Umbilical cord (tissue), 2 donors: Measurements from ENCODE around the gene RELN. TPM values are rescaled to one million over a fixed set of nuclear protein-coding genes. Genes with fewer than 3 reads are reported as not detected.
A peak's percentile ranks its signal among the peaks of the same experiment; 100 is the strongest.
"Not testable (repeated sequence)": the region's sequence is repeated elsewhere in the genome, so short reads cannot be mapped to it uniquely, and the experiment has no call there.

Source experiments
- DNase-seq: peaks from one replicate; pipeline ENCODE4 v3.0.0-alpha.2; 2015; ENCODE audit warnings: low spot score
- total RNA-seq: library from RNA; depleted of rRNA; stranded (reverse); fragments of >200 nt; gene quantifications from one replicate; pipeline ENCODE4 v1.2.3, GENCODE V29; 2014; ENCODE audit warnings: low replicate concordance; ENCODE audit not compliant: insufficient read depth

The RELN gene
- total RNA-seq, 1 donor from 2014 or later = 1.2 TPM

DNA sequence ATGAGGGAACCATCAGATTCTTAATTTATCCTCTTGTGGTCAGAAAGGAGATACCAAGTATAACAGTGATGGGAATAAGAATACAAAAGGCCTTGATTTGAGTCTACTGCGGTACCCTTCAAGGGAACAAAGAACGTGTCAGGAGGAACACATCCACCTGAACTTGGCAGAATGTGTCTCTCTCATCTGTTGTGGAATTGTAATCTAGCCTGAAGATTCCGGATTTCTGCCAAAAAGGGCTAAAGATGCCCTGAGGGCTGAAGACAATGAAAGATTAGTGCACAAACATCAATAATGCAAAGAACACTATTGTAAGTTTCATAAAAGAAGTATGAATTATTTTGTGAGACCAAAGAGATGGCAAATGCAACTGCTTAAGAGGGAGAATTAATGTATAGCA lies 134.8 kb downstream of the RELN start:
- no peak for DNase-seq

DNA sequence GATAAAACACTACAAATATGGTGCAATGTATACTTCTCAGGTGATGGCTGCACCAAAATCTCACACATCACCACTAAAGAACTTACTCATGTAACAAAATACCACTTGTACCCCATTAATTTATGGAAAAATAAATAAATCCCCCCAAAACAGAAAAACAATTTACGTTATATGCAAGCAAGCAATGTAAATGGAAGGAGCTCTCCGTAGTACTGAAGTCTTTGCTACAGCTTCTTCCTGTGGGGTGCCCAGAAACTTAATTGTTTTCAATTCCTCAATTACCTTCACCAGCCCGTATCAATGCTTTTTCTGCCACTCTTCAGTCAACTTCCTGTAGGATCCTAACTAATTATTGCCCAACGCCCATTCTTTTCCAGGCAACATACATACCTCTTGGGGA lies 138.1 kb downstream of the RELN start:
- DNase-seq = peak; percentile 5

DNA sequence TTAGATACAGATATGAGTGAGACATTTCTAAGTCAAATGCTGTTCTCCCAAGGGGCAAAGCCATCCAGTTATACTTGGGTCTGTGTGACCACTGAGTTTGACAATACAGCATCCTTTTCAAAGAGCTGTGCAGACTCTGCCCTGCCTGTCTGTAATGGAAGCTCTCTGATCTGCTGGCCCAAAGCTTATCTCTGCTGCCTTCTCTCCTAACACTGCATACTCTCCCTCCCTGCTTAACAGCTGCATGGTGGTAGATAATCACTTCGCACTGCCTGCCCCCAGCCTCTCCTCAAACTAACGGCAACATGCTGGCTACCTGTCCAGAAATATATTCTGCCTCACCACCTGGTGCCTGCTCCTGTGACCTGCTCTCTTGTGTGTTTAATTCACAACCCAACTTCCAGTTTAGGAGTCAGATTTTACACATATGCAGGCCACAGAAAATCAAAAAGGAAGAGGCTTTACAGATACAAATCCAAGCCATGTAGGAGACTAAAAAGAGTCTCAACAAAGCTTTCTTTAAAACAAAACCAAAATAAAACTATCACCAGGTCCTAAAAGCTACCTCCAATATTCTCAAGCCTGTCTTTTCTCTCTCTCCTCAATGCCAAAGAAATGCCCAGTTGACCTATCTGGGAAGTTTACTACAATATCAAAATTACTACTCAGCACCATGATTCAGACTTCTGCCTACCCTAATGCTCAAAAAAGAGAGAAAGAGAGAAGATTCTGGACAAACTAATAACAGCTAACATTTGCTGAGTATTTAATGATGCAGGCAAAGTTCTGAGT lies 145.6 kb downstream of the RELN start:
- DNase-seq = no peak

DNA sequence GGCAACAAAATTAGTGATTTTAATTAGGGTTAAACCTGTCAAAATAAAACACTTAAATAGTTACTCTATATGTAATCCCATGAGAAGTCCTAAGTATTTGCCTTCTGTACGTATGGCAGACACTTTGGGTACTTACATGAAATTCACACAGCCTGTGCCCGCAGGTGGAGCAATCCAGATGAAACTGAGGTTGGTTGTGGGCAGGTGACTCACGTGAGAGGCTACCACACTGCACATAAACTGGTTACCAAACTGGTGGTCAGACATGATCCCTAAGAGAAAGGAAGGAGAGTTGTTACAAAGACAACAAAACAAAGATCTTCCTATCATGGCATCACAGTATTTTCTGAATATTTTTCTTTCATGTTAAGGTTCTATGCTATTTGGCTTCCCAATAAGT lies 156.1 kb downstream of the RELN start:
- no peak for DNase-seq

DNA sequence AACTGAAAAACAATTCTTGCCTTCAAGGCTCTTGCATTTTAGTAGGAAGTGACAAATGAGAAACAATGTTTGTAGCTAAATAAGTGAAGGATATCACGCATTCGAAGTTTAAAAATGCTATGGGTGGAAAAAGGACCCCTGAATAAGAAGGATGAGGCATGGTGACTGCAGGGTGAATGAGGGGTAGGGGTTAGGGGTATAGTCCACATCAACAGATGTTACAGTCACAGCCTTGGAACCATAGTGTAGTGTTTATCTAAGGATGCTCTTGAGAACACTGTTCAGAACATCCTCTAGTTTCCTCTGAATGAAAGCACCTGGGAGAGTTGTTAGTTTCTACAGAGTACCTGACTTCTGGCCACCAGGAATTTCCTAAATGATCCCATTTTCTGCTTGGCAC lies 157.0 kb downstream of the RELN start:
- no peak for DNase-seq

DNA sequence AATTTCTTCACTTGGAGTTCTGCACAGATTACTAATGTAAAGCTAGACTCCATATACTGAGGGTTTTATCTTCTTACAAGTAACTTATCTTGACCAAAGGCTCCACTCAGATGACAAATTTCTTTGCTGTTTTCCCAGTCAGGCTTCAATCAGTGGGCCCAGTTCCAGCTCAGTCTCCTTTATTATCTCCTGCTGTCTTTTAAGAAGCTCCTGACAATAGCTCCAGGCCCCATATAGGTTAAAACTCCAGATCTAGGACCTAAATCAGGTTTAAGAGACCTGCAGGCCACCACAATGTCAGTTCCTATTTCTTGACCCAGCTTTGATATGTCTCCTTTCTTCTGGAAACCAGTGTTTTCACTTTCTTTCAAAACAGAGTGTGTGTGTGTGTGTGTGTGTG lies 165.2 kb downstream of the RELN start:
- DNase-seq = no peak

DNA sequence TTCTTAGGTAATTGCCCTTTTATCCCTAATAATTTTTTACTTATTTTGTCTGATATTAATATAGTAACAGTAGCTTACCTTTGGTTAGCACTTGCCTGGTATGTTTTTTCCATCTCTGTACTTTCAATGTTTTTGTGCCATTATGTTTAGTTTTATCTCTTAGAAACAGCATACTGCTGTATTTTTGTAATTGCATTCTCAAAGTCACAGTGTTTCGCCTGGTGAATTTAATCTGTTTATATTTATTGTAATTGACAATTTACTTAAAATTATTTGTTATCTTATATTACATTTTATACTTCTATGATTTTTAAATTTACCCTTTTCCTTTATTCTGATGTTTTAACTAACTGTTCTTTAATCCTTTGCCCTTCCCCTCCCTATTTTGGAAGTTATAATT lies 166.4 kb downstream of the RELN start:
- DNase-seq = no peak

DNA sequence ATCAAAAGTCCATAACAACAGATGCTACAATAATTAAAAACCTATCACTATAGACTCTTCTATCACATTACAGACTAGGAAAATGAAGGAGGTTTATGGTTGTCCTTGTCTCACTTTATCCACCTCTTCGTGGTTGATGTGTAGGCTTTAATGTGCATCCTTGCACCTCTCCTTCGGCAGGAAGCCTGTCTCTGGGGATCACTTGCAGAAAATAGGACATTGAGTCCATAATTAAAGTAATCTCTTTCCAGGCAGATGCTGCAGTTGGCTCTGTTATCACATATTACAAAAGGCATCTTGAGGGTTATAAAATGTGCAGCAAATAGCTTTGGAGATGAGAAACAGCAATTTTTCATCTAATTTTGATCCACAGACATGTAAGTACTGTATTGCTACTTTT lies 168.4 kb downstream of the RELN start:
- DNase-seq = no peak

DNA sequence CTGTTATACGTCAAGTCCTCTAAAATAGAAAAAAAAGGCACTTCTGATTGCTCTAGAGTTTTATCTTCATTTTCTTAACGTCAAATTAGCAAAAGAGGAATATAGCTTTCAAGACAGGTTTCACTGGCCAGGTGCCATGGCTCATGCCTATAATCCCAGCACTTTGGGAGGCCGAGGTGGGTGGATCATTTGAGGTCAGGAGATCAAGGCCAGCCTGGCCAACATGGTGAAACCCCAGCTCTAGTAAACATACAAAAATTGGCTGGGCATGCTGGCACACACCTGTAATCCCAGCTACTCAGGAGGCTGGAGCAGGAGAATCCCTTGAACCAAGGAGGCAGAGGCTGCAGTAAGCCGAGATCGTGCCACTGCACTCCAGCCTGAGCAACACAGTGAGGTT lies 173.5 kb downstream of the RELN start:
- not testable (repeated sequence) for DNase-seq

DNA sequence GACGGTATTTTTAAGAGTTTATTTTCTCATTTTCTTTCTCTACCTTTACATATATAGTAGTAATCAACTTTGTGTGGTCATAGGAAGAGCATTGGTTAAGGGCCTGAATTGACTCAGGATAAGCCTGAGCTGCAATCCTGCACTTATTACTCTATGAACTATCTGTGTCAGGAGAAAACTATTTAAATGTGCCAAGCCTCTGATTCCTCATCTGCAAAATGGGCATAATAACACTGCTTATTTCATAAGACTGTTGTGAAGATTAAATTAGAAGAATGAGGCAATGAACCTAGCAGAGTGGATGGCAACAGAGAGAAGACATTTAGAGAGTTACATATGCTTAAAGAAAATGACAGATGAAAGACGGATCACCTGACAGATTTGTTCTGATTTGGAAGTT lies 175.5 kb downstream of the RELN start:
- no peak for DNase-seq

DNA sequence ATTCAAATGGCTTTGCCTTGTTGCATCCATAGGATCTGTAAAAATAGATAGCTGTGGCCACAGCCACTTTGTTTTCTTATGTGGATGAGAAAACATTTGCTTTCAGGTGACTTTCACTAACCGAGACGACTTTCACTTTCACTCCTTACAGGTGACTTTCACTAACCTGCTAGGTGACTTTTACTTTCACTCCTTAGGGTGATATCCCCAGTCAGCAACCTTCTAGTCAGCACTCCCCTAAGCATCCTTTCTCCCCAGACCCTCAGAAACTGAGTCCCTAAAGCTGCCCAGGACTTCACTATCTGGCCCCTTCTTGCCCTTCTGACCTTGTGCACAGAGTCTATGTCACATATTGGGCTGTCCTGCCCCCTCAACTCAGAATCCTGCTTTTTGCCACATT lies 177.5 kb downstream of the RELN start:
- no peak for DNase-seq

DNA sequence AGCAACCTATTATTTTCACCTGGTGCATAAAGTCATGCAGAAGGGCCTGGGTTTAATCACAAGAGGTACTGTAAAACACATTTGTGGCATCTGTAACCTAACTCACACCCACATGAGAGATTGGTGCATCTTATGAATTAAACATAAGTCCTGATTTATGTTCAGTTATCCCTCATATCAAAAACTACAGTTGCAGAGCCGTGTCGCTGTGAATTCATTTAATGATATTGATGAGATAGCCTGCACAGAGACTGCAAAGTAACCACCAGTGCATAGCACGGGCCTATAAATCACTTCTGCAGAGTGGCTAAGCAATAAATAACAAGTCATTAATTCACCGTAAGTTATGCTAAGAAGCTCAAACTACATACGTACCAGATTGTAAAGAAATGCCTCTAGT lies 178.2 kb downstream of the RELN start:
- no peak for DNase-seq

DNA sequence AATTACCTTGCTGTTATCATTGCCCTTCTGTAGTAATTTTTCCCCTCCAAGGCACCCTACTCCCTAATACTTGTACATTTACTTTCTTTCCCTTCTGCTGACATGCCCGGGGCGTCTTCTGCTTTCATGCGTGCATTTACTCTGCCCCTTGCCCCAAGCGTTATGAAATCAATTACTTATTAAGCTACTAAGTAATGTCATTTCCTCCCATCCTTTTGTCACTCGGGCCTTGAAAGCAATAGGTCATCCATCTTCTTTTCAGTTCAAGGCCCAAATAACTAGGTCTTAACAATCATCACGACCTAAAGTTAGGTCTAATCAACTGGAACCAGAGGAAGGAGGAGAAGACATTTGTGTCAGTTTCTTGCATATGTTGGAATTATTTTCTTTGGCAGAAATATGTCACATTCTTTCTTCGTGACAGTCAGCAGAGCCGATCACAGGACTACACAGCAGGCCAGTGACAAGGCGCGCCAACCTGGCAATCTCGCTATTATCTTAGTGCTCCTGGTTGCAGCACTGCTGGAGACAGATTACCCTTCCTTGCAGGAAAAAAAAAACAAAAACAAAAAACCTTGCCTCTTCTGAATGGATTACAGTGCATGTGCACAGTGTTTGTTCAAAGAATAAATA lies 179.2 kb downstream of the RELN start:
- DNase-seq = no peak

DNA sequence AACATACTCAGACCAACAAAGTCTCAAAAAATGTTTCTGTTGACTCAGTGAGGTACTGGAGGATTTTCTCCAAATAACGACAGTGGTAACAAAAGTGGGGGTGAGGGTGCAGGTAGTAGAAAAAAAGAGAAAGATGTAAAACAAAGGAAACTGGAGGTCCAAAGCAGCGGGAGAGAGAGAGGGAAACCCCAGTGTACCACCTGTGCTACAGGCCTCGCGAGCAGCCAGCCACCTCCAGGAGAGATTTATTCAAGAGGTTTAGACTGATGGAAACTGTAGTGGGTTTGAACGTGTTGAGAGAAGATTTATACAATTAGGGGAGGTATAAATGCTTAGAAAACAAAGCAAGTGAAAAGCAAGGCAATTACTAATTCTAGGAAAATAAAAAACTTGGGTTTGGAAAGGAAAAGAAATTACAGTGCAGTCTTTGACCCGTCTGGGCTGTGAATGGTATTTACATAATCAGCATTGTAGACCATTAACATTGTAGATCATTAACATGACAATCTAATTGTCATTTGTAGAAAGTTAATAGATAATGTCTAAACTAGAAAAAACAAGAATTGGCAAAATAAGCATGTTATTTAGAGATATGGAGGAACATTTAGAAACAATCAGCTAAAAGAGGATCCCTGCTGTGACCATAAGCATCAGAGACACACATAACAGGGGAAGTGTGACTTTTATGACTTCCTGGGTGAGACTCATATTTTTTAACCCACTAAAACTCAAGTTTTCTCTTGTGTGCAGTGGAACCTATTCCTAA lies 180.0 kb downstream of the RELN start:
- DNase-seq = no peak

DNA sequence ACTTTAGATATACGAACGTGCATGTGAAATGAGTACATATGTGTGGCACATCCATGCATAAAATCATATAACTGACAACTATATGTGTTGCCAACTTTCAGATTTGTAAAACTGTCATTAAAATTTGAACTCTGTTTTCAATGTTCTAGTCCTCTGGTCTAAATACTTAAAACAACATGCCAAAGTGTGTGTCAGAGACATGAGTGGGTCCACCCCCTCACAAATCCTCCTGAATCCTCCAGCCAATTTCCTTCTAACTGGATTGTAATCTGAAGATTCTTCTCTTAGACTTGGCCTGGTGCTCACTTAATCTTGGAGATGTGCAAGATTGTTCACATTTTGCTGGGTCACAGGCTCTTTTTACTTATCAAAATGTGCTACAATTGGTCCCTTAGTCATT lies 184.1 kb downstream of the RELN start:
- DNase-seq = no peak

DNA sequence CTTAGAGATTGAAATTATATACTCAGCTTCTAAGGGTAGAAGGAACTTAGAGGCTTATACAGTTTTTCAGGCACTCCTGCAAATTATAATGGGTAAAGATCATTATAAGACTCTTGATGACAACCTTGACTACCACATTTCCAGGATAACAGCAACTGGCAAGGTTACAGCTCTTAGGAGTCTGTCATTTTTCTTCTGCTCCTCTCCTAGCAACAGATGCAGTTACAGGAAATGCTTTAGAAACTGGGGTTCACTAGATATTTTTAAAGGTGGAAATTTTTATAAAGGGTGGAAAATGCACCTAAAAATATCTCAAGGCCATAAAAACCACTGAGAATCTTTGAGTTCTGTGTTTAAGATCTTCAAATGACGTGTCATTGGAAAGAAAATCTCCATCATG lies 185.8 kb downstream of the RELN start:
- no peak for DNase-seq

DNA sequence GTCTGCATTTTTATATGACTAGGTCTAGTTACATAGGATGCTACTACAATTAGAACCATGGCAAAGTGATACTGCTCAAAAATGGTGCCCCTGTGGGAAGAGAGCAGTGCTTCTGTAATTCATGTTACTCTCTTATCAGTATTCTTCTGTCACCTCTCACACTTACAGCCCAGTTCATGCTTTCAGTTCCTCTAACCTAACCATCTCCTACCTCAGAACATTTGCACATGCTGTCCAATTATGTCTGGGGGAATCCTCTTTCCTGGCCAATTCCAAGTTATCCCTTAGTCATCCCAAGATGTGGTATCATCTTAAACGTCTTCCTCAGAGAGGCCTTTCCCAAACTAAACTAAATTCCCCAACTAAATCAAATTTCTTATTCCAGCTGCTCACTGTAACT lies 190.2 kb downstream of the RELN start:
- DNase-seq = no peak

DNA sequence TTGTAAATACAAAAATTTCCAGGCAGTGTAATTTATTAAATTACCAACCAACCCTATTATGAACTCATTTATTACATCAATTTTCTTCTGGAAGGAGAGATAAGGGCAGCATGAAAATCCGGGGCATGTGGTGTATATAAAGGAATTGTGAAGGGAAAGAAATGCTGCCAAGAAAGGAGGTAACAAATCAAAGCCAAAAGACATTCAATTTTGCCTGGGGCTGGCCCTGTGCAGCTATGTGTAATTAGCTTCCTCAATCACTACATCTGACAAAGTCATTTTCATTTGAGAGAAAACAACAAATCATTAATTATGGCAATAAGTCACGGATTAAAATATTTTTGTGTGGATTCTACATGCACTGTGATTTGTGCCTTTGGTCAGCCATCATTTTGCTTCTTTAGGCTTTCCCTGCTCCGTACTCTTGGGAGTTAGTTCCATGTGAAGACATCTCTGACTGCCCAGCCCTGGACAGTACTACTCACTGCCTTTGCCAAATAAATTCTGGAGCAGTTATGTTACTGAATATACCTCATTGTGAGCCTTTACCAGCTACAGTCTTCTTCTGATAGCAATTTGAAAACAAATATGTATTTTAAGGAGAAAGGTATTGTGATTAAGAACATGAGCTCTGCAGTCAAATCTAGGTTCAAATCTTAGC lies 191.7 kb downstream of the RELN start:
- DNase-seq = no peak

DNA sequence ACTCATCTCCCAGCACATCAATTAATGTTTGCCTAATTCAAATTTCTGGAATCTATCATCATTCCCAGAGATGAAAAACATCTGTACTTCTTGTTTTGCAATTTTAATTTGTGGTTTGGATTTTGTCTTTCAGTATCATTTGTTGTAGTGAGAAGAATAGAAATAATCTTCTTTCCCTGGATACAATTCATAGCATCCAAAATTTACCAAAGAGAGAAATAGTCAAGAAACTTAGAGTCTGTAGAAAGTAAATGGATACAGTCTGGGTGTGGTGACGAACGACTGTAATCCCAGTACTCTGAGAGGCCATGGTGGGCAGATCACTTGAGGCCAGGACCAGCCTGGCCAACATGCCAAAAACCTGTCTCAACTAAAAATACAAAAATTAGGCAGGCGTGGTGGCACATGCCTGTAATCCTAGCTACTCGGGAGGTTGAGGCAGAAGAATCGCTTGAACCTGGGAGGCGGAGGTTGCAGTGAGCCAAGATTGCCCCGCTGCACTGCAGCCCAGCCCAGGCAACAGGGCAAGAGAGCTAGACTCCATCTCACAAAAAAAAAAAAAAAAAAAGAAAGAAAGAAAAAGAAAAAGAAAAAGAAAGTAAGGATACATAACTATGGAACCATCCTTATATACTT lies 193.0 kb downstream of the RELN start:
- DNase-seq = no peak

DNA sequence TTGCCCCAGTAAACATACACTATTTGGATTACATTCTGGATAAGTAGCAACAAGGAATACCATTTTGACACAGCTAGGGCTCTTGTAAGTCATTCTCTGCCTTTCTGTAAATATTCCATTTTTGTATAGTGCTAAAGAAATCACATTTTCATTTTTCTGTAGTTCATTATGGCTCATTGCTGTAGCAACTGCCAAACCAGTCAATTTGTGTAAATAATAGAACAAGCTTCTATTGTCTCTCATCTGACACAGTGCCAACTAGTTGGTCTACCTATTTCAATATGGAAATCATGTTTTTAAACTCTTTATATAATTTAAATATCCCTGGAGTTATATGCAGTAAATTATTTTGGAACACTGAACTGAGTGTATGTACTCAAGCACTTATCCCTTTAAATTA lies 193.7 kb downstream of the RELN start:
- DNase-seq = no peak

DNA sequence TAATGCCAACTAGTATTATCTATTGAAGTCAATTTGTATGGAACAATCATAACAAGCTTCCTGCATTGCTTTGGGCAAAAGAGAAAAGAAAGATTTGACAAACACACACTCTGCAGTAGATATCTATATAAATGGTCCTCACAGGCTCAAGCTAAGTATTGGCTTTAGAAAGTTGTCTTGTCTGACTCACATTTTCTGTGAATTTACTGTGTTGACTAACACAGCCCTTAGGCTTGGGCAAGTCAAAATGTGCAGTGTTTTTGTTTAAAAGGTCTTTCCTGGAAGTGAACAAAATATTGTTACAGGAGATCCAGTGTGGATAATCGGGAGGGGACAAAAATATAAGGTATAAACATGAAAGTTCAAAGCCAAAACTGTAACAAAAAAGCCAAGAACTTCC lies 194.4 kb downstream of the RELN start:
- no peak for DNase-seq

DNA sequence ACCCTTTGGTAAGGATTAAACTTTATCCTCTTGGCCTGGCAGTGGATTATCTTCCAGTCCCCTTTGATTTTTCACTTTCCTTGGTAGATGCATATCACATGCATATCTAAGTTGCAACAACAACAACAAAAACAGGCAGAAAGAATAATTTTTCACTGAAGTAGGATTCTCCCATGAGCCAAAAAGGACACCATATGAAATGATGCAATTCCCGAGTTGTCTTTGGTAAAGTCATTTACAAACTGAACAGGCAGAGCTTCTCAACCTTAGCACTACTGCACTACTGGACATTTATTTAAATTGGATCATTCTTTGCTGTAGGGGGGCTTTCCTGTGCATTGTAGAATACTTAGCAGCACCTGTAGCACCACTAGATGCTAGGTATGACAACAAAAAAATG lies 195.0 kb downstream of the RELN start:
- no peak for DNase-seq
